ENCODE measurements around the gene ASB18.

GRCh38 chr2:236157366-236157765, 106.8 kb downstream of the ASB18 start:
- no peak for TF ChIP-seq CTCF (IDR thresholded peaks at IDR 0.05)
- no peak for TF ChIP-seq POLR2A (IDR thresholded peaks at IDR 0.05)
